ENCODE data around the gene SLC12A2. TPM values are rescaled to one million over a fixed set of nuclear protein-coding genes. Genes with fewer than 3 reads are reported as not detected.
A peak's percentile ranks its signal among the peaks of the same experiment; 100 is the strongest.

The SLC12A2 gene
- total and polyA plus RNA-seq, 8 donors, result 2.1 to 575 (median 77.3) TPM

GRCh38 chr5:128144491-128144890 lies 60.9 kb downstream of the SLC12A2 start:
- WGBS, 5 donors, result 41 to 56% (median 52%) methylated on average over 1 of the region's 1 CpG
- no peaks in the 10 kb centered on the region for H3K27me3 ChIP-seq

GRCh38 chr5:128146671-128147070 lies 63.1 kb downstream of the SLC12A2 start:
- intact Hi-C loops (cut with DNase I; ENCODE audit: low total_unique reads), result no loop called here

More at GRCh38 chr5:128144491-128144890, 60.9 kb downstream of the SLC12A2 start:
- TF ChIP-seq CTCF (IDR thresholded peaks at IDR 0.05) (no peak), POLR2A (IDR thresholded peaks at IDR 0.05) (no peak), EP300 (IDR thresholded peaks at IDR 0.05) (no peak), POLR2AphosphoS5 (IDR thresholded peaks at IDR 0.05) (no peak)
- DNase-seq, result no peak
- peaks cover 0 to 14% (median 4%) of the 10 kb centered on the region in 4 donors for H3K4me1 ChIP-seq
- peak overlapping the region in 1 of 5 donors; percentile 55 for H3K27ac ChIP-seq
- peaks cover 4 to 42% (median 41%) of the 10 kb centered on the region in 4 donors for H3K36me3 ChIP-seq
- H3K4me3 ChIP-seq, result no peak overlapping the region
- no peaks in the 10 kb centered on the region for H3K9me3 ChIP-seq
- intact Hi-C loops (cut with DNase I; ENCODE audit: low total_unique reads), result no loop called here

GRCh38 chr5:128154943-128155342 lies 71.4 kb downstream of the SLC12A2 start:
- Histone ChIP-seq H3K4me3 (no peak overlapping the region), H3K27me3 (no peaks in the 10 kb centered on the region), H3K27ac (no peak overlapping the region), H3K36me3 (peaks cover 13 to 93% (median 73%) of the 10 kb centered on the region in 4 donors), H3K4me1 (peaks cover 0 to 19% (median 4%) of the 10 kb centered on the region in 4 donors), H3K9me3 (no peaks in the 10 kb centered on the region)
- 58 to 79% (median 74%) methylated on average over 3 of the region's 3 CpGs for WGBS, 5 donors
- no peak for DNase-seq
- intact Hi-C loops (cut with DNase I; ENCODE audit: low total_unique reads), result no loop called here
- TF ChIP-seq CTCF (IDR thresholded peaks at IDR 0.05) (no peak), POLR2A (IDR thresholded peaks at IDR 0.05) (no peak), POLR2AphosphoS5 (IDR thresholded peaks at IDR 0.05) (no peak), EP300 (IDR thresholded peaks at IDR 0.05) (no peak)

More at GRCh38 chr5:128146671-128147070, 63.1 kb downstream of the SLC12A2 start:
- peaks cover 4 to 49% (median 39%) of the 10 kb centered on the region in 4 donors for H3K36me3 ChIP-seq
- peaks cover 0 to 14% (median 8%) of the 10 kb centered on the region in 4 donors for H3K4me1 ChIP-seq
- 63 to 75% (median 67%) methylated on average over 2 of the region's 2 CpGs for WGBS, 5 donors
- no peak overlapping the region for H3K27ac ChIP-seq
- no peaks in the 10 kb centered on the region for H3K9me3 ChIP-seq
- no peak overlapping the region for H3K4me3 ChIP-seq
- TF ChIP-seq EP300 (IDR thresholded peaks at IDR 0.05) (no peak), POLR2A (IDR thresholded peaks at IDR 0.05) (no peak), CTCF (IDR thresholded peaks at IDR 0.05) (no peak), POLR2AphosphoS5 (IDR thresholded peaks at IDR 0.05) (no peak)
- no peaks in the 10 kb centered on the region for H3K27me3 ChIP-seq
- DNase-seq, result no peak

GRCh38 chr5:128155776-128156175 lies 72.2 kb downstream of the SLC12A2 start:
- H3K9me3 ChIP-seq, result no peaks in the 10 kb centered on the region
- H3K36me3 ChIP-seq, result peaks cover 14 to 91% (median 74%) of the 10 kb centered on the region in 4 donors
- no peak for TF ChIP-seq POLR2A (IDR thresholded peaks at IDR 0.05)
- TF ChIP-seq POLR2AphosphoS5 (IDR thresholded peaks at IDR 0.05), result no peak
- TF ChIP-seq EP300 (IDR thresholded peaks at IDR 0.05), result no peak
- TF ChIP-seq CTCF (IDR thresholded peaks at IDR 0.05), result no peak
- H3K27me3 ChIP-seq, result no peaks in the 10 kb centered on the region
- H3K27ac ChIP-seq, result peak overlapping the region in 2 of 5 donors; percentile 5 to 11
- H3K4me1 ChIP-seq, result peaks cover 0 to 19% (median 4%) of the 10 kb centered on the region in 4 donors
- intact Hi-C loops (cut with DNase I; ENCODE audit: low total_unique reads), result no loop called here
- H3K4me3 ChIP-seq, result no peak overlapping the region
- no peak for DNase-seq

Measured in stomach (tissue), 9 donors.